ENCODE results near the gene EPB41L5.
A peak's percentile ranks its signal among the peaks of the same experiment; 100 is the strongest.

Gene EPB41L5

DNA sequence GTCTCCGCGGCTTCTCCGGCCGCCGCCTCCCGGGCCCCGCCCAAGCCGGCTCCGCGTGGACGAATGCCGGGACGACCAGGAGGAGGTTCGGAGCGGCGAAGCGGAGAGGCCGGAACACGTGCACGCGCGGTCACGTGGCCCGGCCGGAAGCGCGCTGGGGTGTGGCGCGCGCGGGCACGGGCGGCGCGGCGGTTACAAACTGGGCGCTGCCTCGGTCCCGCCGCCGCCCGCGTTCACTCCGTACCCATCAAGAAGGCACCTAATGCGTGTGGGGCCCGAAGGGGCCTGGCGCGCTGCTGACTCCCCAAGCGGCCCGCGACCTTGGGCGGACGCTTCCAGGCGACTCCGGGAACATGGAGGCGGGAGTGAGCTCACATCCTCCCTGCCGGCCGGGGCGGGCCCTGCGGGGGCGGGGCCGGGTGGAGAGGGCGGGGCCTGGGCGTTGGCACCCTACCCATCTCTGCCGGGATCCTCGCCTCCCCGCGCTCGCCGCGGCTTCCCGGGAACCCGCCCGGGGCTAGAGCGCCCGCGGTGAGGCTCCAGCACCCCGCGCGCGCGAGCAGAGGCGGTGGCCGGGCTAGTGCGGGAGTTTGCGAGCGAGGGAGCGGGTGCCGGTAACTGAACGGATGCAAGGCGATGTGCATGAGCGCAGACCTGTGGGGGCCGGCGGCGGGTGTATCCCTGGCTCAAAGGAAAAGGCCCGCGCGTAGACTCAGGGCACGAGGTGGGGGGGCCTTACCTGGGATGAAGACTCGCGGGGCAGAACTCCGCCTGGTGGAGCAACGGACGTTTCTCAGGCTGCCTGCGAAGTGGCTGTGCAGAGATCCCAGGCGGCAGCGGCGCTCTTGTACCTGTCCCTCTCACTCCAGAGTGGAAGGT is 210.4 kb downstream of the EPB41L5 start, which contains the start of gene TMEM185B:
Gene TMEM185B, minus strand, starts transcription at position 367 of the 879 bp plus-strand sequence. CDS start 424 bp downstream, outside the sequence.
- TF ChIP-seq, protein P1, sequence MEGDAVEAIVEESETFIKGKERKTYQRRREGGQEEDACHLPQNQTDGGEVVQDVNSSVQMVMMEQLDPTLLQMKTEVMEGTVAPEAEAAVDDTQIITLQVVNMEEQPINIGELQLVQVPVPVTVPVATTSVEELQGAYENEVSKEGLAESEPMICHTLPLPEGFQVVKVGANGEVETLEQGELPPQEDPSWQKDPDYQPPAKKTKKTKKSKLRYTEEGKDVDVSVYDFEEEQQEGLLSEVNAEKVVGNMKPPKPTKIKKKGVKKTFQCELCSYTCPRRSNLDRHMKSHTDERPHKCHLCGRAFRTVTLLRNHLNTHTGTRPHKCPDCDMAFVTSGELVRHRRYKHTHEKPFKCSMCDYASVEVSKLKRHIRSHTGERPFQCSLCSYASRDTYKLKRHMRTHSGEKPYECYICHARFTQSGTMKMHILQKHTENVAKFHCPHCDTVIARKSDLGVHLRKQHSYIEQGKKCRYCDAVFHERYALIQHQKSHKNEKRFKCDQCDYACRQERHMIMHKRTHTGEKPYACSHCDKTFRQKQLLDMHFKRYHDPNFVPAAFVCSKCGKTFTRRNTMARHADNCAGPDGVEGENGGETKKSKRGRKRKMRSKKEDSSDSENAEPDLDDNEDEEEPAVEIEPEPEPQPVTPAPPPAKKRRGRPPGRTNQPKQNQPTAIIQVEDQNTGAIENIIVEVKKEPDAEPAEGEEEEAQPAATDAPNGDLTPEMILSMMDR (IDR thresholded peaks at IDR 0.05; ENCODE audit: control extremely low read depth, extremely low read depth, low read depth, missing control alignments), result no peak
- POLR2A ChIA-PET, result interaction anchor here (0.6 to 1.0 kb wide), 3 partner anchors 8 to 23 kb away, joined by 3 to 4 read pairs (median 4); no protein-coding TSS in a partner anchor
- CTCF ChIA-PET, result interaction anchor here (1.2 to 3.8 kb wide), 4 partner anchors 9 to 90 kb away, joined by 4 to 19 read pairs (median 8); no protein-coding TSS in a partner anchor
- peak; percentile 95 for DNase-seq (ENCODE audit: extremely low spot score)

DNA sequence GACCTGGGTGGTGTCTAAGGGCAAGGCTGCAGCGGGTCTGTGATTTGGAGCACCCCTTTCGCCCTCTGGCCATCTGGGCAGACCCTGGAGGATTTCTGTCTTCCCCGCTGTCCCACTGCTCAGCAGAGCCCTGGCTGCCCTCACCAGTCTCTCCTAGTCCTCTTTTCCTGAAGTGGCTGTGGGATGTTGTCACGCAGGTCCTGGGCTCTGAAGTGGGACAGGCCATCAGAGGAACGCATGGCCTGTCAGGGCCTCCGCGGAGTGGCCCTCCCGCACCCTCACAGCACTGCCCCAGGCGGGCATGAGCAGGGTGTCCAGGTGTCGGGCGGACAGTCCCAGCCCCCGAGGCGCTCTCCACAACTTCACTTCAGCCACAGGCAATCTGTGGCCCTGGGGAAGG is 211.4 kb downstream of the EPB41L5 start:
- TF ChIP-seq, protein P1 (IDR thresholded peaks at IDR 0.05; ENCODE audit: control extremely low read depth, extremely low read depth, low read depth, missing control alignments), result no peak
- POLR2A ChIA-PET, result no interaction called here
- CTCF ChIA-PET, result interaction anchor here (1.8 to 3.8 kb wide), 2 partner anchors 8 to 48 kb away, joined by 6 to 19 read pairs; no protein-coding TSS in a partner anchor

DNA sequence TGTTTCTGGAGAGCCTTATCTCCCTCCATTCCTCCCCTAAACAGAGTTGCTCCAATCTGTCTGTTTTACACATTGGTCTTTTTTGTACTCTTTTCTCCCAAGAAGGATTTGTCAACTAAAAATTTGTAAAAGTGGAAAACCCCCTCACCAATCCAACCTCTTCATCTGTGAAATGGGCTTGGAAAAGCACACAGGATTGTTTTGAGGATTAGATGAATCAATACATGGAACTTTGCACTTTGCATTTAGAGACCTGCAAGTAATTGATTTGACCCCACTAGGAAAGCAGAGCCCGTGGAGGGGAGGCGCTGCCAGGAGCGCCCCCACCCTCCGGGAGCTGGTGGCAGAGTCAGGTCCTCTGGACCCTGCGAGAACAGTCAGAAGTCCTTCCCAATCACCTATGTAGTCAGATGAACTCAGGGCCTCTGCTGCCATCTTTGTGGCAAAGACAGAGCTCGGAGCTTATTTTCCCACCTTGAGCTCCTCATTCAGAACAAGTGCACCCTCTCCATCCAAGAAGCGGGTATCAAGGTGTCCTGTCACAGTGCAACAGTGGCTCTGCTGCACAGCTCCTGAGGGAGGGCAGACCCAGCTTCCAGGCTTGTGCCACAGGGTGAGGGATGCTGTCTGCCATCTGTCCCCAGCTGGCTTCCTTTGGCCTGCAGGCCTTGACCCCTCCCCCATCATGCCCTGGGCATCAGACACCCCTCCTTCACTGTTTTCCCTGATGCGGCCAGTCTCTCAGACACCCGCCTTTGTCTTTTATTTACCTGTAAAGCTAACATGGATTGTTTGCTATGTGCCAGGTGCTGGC is 212.1 kb downstream of the EPB41L5 start:
- POLR2A ChIA-PET, result no interaction called here
- CTCF ChIA-PET, result interaction anchor here (1.2 to 1.8 kb wide), 3 partner anchors 27 to 472 kb away, joined by 3 to 6 read pairs (median 4); partner anchors contain the start of gene RALB
- no peak for DNase-seq (ENCODE audit: extremely low spot score)
- TF ChIP-seq, protein P1 (IDR thresholded peaks at IDR 0.05; ENCODE audit: control extremely low read depth, extremely low read depth, low read depth, missing control alignments), result no peak

More for the DNA sequence above, 211.4 kb downstream of the EPB41L5 start:
- DNase-seq (ENCODE audit: extremely low spot score), result no peak

DNA sequence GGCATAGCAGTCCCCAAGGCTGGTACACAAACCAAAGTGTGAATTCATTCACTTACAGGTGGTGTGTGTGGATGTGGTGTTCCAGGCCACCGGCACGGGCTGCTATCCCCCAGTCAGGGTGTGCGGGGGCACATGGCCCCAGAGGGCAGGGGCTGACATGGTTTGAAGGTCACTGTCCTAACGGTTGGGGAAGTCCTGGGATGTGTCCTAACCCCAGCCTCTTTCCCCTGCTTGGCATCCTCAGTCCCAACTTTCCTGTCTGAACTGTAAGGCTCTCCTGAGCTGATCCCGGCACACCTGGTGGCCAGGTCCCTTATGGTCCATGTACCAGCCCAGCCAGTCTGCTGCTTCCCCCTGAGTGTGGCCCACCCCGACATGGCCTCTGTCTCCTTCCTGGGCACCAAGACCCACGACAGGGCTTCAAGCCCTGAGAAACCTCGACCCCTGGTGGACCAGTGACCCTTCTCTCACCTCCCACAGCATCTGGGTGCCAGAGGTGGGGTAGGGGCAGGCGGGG is 212.7 kb downstream of the EPB41L5 start:
- POLR2A ChIA-PET, result no interaction called here
- CTCF ChIA-PET, result interaction anchor here (0.6 to 1.8 kb wide), 4 partner anchors 26 to 472 kb away, joined by 3 to 6 read pairs (median 4); partner anchors contain the start of gene RALB
- TF ChIP-seq, protein P1 (IDR thresholded peaks at IDR 0.05; ENCODE audit: control extremely low read depth, extremely low read depth, low read depth, missing control alignments), result no peak
- no peak for DNase-seq (ENCODE audit: extremely low spot score)

DNA sequence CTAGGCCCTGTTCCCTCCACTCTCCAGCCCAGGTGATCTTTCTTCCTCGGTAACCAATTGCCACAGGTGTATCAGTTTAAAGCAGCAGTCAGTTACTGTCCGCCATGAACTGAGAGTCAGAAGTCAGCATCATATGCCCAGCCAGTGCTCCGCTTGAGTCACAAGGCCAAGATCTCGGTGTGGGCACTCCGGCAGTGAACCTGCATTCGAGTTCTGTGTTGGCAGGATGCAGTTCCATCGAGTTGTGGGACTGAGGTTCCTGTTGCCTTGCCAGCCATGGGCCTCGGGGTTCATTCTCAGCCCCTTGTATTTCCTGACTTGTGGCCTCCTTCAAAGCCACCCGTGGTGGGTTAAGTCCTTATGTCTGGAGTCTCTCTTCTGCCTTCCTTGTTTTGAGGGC is 213.4 kb downstream of the EPB41L5 start:
- ChIA-PET POLR2A (no interaction called here), CTCF (interaction anchor here (1.4 to 1.8 kb wide), 2 partner anchors 26 to 48 kb away, joined by 3 to 6 read pairs; partner anchors contain the start of gene RALB)
- no peak for DNase-seq (ENCODE audit: extremely low spot score)
- TF ChIP-seq, protein P1 (IDR thresholded peaks at IDR 0.05; ENCODE audit: control extremely low read depth, extremely low read depth, low read depth, missing control alignments), result no peak
